HUDEP-2 (cell line): ENCODE data around the gene CNNM3.
"Not testable (repeated sequence)": the region's sequence is repeated elsewhere in the genome, so short reads cannot be mapped to it uniquely, and the experiment has no call there.

ENCODE experiments used
- DNase-seq, 76 experiments: peaks; one replicate each; lab custom pipeline; 2025; ENCODE audit not compliant: unreplicated experiment in 76 of 76; lab: John Stamatoyannopoulos, UW

The CNNM3 gene

DNA sequence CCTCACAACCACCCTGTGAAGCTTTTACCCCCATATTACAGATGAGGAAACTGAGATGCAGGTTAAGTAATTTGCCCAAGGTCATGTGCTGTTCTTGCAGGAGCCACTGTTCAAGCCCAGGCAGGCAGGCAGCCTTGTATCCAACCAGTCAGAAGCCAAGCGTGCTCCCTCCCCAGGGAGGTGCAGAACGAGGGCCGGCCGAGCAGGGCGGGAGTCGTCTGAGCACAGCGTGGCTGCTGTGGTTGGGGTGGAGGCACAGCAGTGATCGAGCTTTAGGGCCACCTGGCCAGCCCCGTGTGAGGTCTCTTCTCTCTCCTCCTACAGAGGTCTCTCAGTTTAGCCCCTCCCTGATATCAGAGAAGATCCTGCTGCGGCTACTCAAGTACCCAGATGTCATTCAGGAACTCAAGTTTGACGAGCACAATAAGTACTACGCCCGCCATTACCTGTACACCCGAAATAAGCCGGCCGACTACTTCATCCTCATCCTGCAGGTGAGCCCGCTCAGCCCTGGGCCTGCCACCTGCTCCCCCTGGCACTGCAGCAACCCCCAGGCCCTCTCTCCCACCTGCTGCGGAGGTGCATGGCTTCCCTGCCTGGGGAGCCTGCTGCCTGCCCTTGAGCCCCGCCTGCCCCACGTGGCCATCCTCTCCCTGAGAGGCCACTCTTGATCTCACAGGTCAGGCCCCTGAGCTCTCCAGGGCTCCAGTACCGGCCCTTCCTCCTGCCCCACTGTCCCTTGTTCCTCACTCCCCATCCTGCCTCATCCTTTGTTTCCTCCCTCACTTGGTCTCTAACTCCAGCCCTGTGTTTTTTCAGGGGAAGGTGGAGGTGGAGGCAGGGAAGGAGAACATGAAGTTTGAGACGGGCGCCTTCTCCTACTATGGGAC lies 17.1 kb upstream of the CNNM3 start:
- no peak for DNase-seq

DNA sequence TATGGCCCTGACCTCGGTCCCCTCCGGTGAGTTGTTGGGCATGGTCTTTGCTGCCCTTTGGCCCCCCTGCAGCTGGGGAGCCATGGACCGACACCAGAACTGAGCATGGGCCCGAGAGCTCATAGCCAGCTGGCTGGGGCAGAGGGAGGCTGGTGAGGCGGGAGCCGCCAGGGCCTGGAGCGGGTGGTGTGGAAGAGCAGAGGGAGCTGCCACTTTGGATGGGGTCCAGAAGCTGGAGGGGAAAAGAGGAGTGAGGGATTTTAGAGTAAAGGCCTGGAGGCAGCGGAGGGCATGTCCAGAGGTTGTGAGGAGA lies 16.5 kb upstream of the CNNM3 start:
- DNase-seq = no peak

DNA sequence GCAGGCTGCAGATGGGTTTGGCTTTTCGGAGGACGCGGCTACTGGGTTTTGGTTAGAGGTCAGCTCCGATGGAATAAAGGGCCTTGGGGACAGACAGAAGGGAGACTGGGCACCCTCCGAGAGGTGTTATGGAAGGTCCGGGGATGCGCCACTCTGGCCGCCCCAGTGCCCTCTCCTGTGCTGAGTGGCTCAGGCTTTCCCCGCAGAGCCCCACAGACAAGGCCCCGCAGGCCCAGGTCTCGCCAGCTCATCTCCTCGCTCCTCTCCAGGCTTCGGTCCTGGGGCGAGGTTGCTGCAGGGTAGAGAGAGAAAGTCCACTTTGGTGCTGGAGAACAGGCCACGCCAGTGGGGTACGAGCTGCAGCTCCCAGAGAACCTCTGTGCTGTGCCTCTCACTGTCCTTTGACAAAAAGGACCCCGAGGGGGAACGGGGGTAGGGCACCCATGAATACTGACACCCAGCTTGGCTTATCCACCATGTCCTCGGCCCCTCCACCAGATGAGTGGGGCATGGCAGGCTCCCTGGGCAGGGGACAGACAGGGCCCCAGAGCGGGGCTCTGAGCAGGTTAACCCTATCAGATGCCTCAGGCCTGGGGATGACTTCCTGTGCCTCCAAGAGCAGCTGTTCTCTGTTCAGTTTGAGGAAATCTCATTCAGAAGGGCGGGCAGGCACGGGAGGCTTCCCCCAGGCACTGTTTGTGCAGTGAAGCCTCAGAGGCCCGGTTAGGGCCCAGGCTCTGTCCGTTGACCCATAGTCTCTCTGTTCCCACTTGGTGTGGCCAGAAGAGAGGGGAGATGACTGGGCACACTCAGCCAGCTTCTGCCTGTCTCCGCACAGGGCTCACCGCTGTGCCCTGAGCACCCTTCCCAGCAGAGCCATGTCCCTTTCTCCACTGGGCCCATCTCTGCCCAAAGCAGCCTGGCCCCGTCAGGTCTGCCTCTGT lies 15.7 kb upstream of the CNNM3 start:
- no peak for DNase-seq

DNA sequence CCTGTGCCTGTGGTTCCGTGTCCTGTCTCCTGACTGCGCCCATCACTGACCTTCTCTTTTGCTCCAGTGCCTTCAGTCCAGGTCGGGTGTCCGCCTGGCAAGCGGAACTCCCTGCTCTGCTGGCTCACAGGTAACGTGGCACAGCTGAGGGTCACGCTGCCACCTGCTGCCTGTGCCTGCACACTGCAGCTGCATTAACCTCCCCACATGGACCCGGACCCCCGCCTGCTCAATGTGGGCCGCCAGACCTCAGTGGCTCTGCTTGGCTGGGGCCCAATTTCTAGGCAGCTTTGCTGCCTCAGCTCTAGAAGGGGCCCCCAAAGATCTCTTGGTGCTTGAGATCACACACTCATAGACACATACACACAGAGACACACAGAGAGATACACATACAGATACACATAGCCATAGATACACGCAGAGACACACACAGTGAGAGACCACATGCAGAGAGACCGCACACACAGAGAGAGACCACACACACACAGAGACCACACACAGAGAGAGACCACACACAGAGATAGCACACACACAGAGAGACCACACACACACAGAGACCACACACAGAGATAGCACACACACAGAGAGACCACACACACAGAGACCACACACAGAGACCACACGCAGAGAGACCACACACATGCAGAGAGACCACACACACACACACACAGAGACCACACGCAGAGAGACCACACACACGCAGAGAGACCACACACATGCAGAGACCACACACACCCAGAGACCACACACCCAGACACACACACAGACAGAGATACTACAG lies 14.9 kb upstream of the CNNM3 start:
- DNase-seq = peak in 39 of 76 experiments; percentile 2 to 60 (median 34)

DNA sequence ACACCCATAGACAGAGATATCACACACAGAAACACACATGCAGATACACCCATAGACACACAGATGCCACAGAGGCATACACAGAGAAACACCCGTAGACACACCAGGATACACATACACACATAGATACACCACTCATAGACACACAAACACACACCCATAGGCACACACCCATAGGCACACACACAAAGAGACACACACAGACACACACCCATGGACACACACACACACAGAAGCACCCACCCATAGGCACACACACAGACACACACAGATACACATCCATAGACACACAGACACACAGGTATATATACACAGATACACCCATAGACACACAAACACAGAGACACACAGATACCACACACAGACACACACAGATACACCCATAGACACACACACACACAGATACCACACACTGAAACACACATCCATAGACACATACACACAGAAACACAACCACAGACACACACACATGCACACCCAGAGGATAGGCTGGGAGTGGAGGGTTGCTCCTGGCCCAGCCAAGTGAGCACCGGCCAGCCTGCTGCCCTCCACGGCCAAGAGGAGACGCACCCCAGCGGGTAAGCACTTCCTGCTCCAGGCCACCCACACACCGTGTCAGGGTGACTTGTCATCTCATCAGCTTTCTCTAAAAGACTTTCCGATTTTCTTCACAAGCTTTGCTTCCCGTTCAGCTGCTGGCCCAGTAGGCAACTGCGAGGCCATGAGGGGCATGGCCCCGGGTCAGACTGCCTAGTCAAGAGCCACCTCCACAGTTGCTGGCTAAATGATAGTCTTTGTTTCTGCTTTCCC lies 14.1 kb upstream of the CNNM3 start:
- no peak for DNase-seq

DNA sequence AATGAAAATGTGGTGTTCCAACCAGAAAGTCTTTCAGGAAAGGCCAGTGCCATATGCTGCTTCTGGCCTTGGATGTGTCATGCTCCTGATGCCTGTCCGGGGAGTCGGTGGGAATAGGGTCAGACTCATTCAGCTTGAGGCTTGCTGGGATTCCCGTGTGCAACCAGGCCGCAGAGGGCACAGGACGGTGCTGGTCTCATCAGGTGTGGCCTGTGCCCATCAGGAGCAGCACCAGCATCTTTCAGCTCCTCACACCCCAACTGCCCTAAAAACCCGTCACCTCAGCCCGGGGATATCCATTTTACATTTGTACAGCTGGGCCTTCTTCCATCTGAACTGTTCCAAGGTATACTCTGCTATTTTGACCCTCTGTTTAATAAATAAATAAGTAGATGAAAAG lies 13.3 kb upstream of the CNNM3 start:
- DNase-seq = no peak

DNA sequence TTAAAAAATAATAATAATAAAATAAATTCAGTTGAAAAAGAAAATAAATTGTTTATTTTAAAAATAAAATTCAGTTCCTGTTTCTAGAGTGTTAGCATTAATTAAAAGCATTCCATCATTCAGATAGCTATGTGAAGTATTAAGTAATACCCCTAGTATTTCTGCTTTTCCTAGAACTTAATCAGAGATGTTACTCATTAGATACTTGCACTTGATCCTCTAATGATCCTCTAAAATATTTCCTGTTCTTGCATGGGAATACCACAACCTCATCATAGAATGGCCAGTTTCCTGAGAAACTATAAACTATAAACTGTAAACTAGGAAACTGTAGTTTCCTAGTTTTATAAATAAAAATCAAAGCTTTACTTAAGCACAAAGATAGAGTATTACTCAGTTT lies 11.1 kb upstream of the CNNM3 start:
- no peak for DNase-seq

DNA sequence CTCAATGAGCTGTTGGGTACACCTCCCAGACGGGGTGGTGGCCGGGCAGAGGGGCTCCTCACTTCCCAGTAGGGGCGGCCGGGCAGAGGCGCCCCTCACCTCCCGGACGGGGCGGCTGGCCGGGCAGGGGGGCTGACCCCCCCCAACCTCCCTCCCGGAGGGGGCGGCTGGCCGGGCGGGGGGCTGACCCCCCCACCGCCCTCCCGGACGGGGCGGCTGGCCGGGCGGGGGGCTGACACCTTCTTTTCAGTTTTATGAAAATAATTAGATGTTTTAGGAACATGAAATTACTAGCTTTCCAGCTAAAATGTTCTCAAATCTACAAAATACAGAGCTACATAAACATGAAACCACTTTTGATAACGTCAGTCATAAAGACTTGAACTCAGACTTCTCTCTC lies 10.1 kb upstream of the CNNM3 start:
- DNase-seq = not testable (repeated sequence)

DNA sequence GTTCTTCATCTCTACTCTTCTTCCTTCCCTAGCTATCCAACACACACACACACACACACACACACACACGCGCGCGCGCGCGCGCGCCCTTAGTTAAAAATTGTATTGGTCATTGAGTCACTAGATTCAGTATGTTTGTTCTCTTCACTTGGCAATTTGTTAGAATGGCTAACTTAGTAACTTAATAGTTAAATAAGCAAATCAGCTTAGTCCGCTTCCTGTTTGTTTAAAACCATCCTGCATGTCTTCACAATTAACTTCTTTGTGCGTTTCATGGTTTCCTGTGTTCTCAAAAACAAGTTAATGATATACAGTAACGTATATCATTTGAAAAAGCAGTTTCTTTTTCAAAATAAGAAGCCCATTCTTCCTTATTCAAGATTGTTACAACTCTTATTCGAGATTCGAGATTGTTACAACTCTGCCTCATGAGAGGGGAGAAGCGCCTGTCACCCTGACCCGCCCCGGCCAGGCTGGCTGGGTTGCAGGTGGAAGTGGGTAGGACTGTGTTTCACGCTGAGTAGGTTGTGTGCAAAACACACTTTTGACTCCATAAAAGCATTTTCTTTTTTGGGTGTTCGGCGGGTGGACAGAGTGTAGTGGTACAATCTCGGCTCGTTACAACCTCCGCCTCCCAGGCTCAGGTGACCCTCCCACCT lies 9.5 kb upstream of the CNNM3 start:
- no peak for DNase-seq

DNA sequence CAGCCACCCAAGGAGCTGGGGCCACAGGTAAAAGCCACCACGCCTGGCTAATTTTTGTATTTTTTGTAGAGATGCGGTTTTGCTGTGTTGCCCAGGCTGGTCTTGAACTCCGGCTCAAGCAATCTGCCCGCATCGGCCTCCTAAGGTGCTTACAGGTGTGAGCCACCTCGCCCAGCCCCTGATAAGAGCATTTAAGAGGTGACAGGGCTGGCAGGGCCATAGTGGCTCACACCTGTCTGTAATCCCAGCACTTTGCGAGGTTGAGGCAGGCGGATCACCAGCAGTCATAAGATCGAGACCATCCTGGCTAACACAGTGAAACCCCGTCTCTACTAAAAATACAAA lies 9.0 kb upstream of the CNNM3 start:
- DNase-seq = no peak

DNA sequence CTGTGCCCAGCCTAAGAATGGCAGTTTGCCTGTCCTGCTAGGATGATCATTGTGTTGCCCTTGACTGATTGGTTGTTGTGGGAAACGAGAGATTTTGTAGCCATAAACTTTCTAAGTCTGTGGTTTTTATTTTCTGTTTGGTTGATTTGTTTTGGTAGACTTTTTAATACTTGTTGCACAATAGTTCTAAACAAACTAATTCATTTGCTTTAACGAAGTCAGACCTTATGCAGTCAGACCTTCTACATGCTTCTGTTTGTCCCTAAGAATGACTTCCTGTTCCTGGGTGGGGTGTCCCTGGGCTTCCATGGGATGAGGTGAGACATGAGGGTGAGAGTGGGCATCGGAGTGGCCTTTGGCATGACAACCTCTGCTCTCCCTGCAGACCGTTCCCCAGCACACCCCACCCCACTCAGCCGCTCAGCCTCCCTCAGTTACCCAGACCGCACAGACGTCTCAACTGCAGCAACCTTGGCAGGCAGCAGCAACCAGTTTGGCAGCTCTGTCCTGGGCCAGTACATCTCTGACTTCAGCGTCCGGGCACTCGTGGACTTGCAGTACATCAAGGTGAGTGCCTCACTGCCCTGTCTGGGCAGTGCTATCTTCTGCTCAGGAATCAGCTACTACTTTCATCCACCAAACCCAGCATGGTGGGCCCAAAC lies 7.8 kb upstream of the CNNM3 start:
- DNase-seq = no peak

DNA sequence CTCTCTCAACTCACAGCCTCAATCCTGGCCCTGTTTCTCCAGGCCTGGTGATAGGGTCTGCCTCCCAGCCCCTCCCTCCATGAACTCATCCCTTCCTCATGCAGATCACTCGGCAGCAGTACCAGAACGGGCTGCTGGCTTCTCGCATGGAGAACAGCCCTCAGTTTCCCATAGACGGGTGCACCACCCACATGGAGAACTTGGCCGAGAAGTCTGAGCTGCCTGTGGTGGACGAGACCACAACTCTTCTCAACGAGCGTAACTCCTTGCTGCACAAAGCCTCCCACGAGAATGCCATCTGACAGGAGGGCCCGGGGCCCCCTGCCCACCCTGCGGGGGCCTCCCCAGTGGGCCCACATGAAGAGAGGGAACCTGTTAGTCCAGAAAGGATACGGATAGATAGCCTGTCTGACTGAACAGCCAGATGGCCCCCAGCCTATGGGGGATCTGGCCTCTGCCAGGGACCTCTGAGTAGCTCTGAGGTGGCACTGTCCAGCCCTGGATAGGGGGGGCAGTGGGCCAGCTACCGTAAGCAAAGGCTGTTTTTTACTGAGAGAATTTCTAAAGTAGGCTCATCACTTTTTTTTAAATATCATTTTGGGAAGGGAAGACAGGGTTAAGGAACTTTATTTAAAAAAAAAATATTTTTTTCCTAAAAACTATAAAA lies 6.7 kb upstream of the CNNM3 start:
- DNase-seq = no peak

DNA sequence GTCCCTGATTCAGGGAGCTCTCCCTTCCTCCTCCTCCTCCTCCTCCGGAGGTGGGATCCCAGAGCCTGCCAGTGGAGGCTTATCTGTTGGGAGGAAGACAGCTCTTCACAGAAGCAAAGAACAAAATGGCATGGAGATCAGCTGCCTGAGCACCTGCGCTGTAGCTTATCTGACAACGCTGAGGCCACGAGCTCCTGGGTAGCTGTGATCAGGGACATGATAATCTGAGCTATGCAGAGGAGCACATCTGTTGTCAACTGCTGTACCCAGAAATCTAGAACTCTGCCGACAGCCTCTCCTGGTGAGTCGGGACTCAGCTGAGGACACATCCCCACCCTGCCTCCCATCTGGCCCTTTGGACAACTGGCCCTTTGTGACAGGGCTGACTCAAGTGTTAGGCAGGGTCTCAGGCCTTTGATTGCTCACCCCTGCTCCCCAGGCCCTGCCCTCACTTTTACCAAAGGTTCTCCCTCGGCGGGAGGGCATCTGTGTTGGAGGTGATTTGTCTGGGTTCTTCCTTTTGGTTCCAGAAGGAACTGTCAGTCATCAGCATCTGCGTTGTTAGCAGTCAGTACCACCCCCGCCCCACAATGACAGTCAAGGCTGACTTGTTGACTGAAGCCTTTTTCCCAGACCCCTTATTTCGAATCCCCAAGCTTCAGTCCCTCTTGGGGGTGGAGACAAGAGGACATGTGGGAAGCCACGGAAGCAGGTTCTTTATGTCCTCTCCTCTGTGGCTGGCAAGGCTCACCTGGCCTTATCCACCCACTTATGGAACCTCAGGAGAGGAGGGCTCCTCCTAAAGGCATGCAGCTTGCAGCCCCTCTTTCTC lies 5.9 kb upstream of the CNNM3 start:
- DNase-seq = peak in 44 of 76 experiments; percentile 4 to 60 (median 26)

DNA sequence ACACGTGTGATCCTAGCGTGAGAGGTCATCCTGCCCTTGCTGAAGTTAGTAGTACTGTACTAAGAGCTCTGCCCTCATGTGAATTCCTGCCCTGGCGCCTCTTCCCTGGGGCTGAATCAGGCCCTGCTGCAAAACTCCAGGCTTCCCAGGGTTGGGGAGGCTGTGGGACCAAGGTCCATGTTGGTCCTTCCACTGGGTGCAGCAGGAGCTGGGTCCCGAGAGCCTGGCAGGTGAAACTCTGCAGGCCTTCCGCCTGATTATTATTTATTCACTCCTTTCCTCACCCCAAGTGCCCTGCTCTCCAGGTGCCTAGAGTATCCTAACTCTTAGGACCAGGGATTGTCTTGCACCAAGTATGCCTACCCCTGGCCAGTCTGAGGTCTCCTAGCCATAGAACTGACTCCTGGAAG lies 5.3 kb upstream of the CNNM3 start:
- DNase-seq = no peak

DNA sequence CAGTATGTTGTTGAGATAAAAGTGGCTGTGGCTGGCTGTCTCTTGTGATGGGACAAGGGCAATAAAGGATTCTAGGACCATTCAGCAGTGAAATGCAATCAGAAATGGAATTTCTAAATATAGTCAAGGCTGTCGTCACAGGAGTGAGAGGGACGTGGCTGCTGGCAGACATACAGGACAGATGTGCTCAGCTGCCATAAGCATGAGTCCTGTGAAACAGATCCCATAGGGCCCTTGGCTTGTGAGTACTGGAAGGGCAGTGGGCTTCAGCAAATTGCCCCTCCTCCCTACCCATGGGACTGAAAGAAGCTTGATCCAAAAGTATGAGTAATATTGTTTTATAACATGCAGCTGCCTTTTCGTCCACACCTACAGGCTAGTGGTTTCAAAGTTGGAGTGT lies 4.2 kb upstream of the CNNM3 start:
- DNase-seq = no peak

DNA sequence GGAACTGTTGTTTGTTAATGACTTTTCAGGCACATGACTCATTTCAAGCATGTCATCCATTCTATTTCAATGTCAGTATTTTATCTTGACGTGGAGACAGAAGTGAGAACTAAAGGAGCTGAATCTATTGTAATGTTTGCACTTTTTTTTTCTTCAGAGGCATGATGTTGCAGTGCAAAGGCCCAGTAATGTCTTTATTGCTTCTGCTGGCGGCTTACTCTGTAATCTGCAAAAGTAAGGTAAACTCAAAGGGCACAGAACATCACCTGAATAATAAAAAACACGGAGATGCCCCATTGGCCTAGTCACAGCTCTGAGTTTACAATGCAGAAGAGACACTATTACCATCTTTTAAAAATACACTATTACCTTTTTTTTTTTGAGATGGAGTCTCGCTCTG lies 2.4 kb upstream of the CNNM3 start:
- no peak for DNase-seq

DNA sequence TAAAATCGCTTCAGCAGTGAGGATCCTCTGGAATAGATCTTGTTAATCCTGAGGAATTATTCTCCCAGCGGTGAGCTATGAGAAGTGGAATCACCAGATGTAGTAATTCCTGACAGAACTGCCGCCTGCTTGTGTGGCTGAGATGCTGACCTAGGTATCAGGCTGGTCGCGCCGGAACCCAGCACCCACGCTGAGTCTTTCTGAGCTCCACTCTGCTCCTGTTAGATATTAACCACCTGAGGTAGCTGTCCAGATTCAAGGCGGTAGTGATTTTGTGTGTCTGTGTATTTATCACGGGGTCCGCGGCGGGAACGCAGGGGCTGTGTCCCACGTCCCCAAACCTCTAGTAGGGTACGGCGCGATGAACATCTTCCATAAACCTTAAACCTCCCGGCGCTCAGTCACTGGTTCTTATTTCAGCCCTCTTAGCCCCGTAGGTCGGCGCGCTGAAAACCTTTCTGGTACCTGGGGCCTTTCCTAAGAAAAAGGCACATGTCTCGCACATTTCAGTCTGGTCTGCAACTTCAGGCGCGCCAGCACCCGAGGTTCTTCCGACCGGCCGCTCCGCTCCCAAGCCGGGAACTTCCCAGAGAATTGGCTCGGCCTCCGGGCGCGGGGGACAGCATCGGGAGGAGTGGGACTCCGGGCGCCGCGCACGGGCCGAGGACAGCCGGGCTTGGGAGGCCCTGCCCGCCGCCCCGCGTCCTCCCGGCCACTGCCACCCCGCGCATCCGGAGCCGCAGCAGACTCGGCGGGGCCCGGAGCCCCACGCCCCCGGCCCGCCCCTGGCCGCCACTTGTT lies 542 bp upstream of the CNNM3 start:
- DNase-seq = peak in 2 of 76 experiments; percentile 14 to 24
